DMS53 treated with DMSO at 0.1 percent for 48 hours (cell line): ENCODE results near the gene CHRND.
"Not testable (repeated sequence)": the region's sequence is repeated elsewhere in the genome, so short reads cannot be mapped to it uniquely, and the experiment has no call there.

Source experiments
- DNase-seq: peaks from one replicate; lab custom pipeline; 2025; ENCODE audit not compliant: unreplicated experiment; lab: John Stamatoyannopoulos, UW

The CHRND gene

GRCh38 chr2:232524771-232525170 lies 1.2 kb upstream of the CHRND start:
- DNase-seq, result no peak

DNA sequence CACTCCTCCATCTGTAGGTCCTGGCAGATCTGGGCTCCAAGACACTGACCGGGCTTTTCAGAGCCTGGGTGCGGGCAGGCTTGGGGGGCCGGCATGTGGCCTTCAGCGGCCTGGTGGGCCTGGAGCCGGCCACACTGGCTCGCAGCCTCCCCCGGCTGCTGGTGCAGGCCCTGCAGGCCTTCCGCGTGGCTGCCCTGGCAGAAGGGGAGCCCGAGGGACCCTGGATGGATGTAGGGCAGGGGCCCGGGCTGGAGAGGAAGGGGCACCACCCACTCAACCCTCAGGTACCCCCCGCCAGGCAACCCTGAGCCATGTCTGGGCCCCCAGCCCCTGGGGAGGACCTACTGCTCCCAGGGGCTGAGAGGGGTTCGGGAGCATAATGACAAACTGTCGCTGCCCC lies 761 bp upstream of the CHRND start:
- DNase-seq, result no peak

GRCh38 chr2:232526372-232526941 lies 497 bp downstream of the CHRND start:
- no peak for DNase-seq

GRCh38 chr2:232527905-232528470 lies 2.0 kb downstream of the CHRND start:
- DNase-seq, result no peak

DNA sequence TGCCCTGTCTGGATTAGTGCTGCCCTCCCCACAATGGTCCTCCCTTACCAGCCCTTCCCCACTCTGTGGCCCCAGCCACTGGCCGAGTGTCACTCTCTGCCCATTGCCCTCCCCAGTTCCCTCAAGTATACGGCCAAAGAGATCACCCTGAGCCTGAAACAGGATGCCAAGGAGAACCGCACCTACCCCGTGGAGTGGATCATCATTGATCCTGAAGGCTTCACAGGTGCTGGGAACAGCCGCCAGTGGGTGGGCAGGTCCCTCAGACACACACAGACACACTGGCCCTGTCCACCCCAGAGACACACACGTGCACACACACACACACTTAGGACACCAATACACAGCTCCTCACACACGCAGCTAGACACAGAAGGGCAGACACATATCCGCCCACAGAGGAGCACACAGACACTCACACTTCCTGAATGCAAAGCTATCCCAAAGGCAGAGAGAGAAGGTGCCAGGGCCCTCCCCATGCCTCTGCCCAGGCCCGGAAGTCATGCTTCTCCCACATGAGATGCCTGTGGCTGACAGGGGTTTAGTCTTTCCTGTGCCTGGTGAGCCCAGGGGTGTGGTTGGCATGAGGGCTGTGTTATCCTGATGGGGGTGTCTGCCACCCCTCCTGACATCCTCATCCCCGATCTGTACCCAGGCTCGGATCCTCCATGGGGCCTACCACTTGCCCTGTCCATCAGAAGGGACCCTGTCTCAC lies 2.9 kb downstream of the CHRND start:
- no peak for DNase-seq

GRCh38 chr2:232529806-232530547 lies 4.0 kb downstream of the CHRND start:
- no peak for DNase-seq

- DNase-seq, result no peak
These were observed 4.8 kb downstream of the CHRND start for GRCh38 chr2:232530626-232531260.

- DNase-seq, result no peak
These were observed 6.5 kb downstream of the CHRND start for GRCh38 chr2:232532419-232532818.

DNA sequence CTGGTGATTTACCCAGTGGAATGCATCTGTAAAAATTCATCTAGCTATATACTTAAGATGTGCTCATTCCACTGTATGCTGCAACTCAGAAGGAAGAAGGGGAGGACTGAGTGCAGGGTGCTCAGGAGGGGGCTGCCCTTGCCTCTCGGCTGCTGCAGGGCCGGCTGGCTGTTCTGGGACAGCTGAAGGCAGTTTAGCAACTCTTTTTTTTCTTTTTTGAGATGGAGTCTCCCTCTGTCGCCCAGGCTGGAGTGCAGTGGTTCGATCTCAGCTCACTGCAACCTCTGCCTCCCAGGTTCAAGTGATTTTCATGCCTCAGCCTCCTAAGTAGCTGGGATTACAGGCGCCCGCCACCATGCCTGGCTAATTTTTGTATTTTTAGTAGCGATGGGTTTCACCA lies 6.9 kb downstream of the CHRND start:
- not testable (repeated sequence) for DNase-seq

GRCh38 chr2:232533944-232534710 lies 8.2 kb downstream of the CHRND start:
- no peak for DNase-seq

GRCh38 chr2:232534940-232535651 lies 9.1 kb downstream of the CHRND start:
- no peak for DNase-seq

GRCh38 chr2:232535761-232536530 lies 10.0 kb downstream of the CHRND start:
- DNase-seq, result no peak

DNA sequence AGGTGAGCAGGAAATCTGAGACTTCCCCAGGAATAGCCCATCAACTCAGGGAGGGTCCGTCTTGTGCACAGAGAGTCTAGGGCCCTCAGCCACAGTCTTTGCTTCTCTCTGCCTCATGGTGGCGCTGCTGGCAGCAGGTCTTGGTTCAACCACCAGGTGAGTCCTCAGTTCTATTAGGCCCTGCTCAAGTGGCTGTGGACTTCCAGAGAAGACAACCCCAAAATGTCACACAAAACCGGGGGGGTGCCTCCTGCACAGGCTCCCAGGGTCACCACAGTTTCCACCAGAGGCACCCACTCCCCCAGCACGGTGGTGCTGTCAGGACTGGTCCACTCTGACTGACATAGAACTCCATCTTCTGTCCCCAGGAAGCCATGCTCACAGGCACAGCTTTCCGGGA lies 11.1 kb downstream of the CHRND start:
- no peak for DNase-seq

DNA sequence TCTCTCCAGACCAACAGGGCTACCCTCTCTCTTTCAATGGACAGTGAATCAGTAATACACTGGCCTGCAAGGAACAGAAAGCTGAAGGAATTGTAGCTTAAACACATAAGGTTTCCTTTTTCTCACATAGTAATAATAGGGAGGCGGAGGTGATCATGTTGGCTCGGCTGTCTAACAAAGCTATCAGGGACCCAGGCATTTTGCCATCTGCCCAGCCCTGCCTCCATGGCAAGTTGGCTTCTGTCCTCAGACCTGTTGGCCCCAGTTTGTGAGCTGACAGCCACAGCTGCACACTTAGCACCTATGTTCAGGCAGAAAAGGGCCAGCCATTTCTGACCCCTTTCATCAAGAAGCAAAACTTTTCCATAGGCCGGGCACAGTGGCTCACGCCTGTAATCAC lies 11.5 kb downstream of the CHRND start:
- DNase-seq, result no peak

GRCh38 chr2:232538671-232539070 lies 12.7 kb downstream of the CHRND start:
- no peak for DNase-seq

DNA sequence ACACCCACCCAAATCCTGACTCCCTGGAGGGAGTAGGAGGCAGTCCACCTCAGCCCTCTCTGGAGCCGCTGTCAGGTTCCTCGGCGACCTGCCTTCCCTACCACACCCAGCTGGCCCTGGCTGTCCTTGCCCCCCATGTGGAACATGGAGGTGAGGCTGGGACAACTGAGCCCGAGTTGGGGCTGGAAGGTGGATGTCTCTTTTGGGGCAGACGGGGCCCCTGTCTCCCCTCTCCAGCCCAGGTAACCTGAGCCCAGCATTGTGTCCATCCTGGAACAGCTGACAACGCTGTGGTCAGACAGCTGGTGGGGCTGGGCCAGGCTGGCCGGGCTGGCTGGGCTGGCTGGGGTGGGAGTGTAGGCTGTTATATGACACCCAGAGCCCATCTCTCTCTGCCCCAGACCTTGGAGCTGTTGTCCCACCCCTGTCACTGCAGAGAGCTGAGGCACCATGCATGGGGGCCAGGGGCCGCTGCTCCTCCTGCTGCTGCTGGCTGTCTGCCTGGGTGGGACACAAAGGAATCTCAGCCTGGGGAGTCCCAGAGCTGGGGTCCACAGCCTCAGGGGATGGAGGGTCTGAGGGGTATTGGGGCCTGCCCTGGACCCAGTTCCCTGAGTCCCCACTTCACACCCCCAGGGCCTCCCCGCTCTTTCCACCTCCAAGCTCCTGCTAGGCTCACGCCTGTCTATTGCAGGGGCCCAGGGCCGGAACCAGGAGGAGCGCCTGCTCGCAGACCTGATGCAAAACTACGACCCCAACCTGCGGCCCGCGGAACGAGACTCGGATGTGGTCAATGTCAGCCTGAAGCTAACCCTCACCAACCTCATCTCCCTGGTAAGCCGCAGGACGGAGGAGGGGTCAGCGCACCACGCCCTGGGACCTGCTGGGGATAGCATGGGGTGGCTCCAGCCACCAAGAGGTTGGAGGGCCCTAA lies 13.6 kb downstream of the CHRND start, which contains the start of gene CHRNG:
Gene CHRNG (plus strand): TSS at position 395 of the 934 bp plus-strand sequence. CDS start 56 bp downstream, at position 451.
- DNase-seq, result no peak

- DNase-seq, result no peak
These were observed 14.6 kb downstream of the CHRND start for GRCh38 chr2:232540441-232541041.
